GM21526 (cell line): Measurements from ENCODE around the gene GNAI2.

Source experiments
- ATAC-seq: cut with Tn5 transposase; IDR thresholded peaks from one replicate; pipeline ENCODE4 v1.9.1; 2021; ENCODE audit warnings: moderate library complexity; ENCODE audit not compliant: unreplicated experiment, low FRiP score

Gene GNAI2

GRCh38 chr3:50235716-50236483 is at the start of gene GNAI2:
TSS of gene GNAI2 (plus strand) at chr3:50236204. CDS start at chr3:50236336, 132 bp downstream.
- peak; percentile 84 for ATAC-seq

DNA sequence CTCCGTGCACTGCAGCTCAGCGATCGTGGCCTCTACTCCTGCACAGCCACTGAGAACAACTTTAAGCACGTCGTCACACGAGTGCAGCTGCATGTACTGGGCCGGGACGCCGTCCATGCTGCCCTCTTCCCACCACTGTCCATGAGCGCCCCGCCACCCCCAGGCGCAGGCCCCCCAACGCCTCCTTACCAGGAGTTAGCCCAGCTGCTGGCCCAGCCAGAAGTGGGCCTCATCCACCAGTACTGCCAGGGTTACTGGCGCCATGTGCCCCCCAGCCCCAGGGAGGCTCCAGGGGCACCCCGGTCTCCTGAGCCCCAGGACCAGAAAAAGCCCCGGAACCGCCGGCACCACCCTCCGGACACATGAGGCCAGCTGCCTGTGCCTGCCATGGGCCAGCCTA is 48.3 kb upstream of the GNAI2 start:
- no peak for ATAC-seq

DNA sequence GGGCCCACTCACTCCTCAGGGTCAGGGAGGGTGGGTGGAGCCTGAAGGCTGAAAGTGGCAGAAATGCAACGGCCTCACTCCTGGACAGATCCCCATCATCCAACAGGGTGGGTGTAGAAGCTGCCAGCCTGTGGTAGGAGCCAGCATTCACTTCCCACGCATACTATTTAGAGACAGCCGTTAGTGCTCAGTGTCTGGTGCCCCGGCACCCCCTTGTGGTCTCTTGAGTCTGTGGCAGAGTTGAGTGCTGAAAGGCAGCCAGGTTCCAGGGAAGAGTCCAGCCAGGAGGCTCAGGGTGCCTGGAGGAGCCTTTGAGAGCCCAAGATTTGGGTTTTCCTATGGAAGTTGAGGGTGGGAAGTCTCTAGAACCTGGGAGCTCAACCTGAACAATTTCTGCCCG is 46.7 kb upstream of the GNAI2 start:
- no peak for ATAC-seq

- ATAC-seq, result no peak
These were observed 46.0 kb upstream of the GNAI2 start for GRCh38 chr3:50189989-50190388.

GRCh38 chr3:50190936-50191660 is 44.9 kb upstream of the GNAI2 start, which contains the start of gene GNAT1:
TSS of gene GNAT1 (plus strand) at chr3:50191610. CDS start at chr3:50191726, 116 bp downstream.
- no peak for ATAC-seq

DNA sequence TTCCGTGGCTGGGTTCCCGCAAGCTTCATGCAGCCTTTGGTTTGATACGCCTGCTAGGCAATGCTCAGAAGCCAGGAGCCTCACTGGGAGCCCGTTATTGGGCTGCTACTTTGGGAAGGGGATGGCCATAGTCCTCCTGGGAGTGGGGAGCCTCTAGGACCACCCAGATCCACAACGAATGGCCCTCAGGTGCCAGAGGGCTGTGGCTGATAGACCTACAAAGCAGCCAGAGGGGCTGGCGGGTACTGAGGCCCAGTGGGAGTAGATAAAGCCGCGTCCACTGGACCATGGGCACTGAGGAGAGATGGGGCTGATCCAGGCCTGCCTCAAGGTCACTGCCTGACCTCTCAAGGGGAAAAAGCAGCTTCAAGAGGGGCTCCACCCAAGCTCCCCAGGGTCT is 43.9 kb upstream of the GNAI2 start:
- no peak for ATAC-seq

- ATAC-seq, result no peak
These were observed 43.3 kb upstream of the GNAI2 start for GRCh38 chr3:50192689-50193141.

- no peak for ATAC-seq
These were observed 42.7 kb upstream of the GNAI2 start for GRCh38 chr3:50193286-50193685.

GRCh38 chr3:50193746-50194127 is 42.3 kb upstream of the GNAI2 start:
- no peak for ATAC-seq

DNA sequence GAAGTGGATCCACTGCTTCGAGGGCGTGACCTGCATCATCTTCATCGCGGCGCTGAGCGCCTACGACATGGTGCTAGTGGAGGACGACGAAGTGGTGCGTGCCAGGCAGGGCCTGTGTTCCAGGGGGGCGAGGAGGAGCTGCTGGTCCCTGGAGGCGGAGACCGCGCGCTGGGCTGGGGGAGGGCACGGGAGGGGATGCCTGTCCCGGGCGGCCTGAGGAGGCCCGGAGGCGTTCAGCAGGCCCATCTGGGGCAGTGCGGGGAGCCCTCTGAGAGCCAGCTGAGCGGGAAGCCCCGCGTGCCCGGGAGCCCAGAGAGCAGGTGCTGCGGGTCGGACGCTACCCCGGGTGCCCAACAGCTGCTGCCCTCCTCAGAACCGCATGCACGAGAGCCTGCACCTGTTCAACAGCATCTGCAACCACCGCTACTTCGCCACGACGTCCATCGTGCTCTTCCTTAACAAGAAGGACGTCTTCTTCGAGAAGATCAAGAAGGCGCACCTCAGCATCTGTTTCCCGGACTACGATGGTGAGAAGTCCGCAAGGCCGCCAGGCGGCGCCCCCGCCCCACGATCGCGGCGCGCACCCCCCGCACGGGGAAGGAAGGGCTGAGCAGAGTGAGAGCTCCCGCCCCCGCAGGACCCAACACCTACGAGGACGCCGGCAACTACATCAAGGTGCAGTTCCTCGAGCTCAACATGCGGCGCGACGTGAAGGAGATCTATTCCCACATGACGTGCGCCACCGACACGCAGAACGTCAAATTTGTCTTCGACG is 41.7 kb upstream of the GNAI2 start:
- ATAC-seq, result no peak

DNA sequence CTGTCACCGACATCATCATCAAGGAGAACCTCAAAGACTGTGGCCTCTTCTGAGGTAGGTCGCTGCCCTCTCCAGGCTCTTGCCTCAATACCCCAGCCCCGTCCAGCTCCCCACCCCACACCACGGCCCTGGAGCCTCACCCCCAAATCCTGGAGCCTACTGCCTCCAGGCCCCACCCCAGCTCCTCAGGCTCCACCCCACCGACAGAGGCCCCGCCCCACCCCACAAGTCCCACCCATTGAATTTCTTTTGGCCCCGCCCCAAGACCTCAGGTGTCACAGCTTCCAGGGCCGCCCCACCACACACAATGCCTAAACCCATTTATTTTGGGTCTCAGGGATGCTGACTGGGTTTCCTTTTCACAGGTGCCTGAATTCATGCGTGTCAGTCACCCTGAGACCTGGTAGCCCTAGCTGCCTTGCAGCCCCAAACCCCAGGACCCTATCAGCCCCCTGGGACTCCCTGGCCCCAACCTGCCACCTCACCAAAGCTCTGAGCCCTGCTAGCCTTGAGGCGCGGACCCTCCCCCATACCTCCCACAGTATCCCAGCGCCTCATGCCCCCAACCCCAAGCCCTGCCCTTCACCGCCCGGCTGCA is 41.0 kb upstream of the GNAI2 start:
- ATAC-seq, result no peak

GRCh38 chr3:50195501-50196252 is 40.3 kb upstream of the GNAI2 start:
- ATAC-seq, result no peak

GRCh38 chr3:50196253-50196801 is 39.7 kb upstream of the GNAI2 start:
- ATAC-seq, result no peak

DNA sequence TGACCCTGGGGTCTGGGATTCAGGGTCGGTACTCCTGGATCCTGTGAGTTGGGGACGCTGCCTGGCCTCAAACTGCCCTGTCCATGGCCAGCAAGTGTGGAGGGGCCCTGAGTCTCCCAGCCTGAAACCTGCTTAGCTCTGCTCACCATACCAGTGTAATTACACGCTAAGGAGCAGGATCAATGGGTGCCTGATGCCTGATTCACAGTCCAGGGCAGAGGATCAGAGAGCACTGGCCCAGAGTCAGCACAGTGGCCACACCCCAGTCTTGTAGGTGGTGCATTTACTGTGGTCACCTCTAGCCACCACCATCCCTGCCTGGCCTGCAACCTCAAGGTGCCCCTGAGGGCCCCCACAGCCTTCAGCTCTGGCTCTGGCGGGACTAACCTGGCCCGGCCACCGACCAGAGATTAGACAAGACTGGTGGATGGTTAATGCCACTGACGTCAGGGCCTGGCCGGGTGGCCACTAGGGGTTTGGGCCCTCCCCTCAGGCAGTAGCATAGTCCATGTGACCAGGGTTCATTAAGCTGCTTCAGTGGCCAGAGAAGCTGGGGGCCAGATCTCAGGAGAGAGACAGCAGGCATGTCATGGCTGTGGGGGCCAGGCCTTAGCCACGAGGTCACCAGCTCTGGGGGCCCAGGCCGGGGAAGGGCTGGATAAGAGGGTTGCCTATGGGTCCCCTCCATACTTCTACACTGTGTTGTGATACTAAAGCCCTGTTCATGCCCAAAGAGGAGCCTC is 34.3 kb upstream of the GNAI2 start:
- no peak for ATAC-seq

GRCh38 chr3:50202353-50203112 is 33.5 kb upstream of the GNAI2 start:
- ATAC-seq, result no peak

DNA sequence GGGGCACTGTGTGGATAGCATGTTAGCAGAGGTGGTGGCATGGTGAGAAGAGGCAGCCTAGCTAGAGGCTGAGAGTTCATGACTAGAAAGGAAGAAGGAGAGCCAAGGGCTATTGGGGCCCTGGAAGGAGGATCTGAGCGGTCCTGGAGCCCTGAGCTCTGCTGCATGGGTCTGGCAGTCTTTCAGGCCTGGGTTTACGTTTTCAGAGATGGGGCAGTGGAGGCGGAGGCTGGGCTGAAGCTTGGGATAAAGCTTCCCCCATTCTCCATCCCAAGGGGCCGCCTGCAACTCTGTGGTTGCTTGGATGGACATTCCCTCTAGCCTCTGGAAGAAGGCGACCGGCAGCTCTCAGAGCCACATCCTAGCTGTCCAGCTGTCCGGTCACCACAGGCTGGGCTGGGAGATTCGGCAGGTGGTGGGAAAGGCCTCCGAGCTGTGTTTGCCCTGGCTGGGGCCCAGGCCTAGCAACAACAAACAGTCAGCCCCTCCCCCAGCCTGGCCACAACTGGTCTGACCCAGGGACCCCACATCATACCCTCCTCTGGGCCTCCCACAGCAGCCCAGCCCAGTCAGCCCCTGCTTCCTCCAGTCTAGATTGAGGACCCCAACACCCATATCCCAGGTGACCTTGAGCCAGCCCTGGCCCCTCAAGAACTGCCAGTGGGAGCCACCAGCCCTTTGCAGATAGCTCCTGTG is 32.7 kb upstream of the GNAI2 start:
- ATAC-seq, result no peak
